Osteocyte (in vitro differentiated cells): Measurements from ENCODE around the gene SERBP1. TPM values are rescaled to one million over a fixed set of nuclear protein-coding genes. Genes with fewer than 3 reads are reported as not detected.

Source experiments
- DNase-seq: peaks from one replicate; pipeline ENCODE4 v3.0.0; 2021; ENCODE audit warnings: mixed read lengths; ENCODE audit not compliant: unreplicated experiment; ENCODE audit errors: extremely low spot score
- H3K27ac Mint-ChIP-seq: one replicate; pipeline ENCODE4 v1.8.0; 2021; ENCODE audit warnings: mild to moderate bottlenecking, mixed read lengths; ENCODE audit not compliant: unreplicated experiment
- H3K27me3 Mint-ChIP-seq: one replicate; pipeline ENCODE4 v1.8.0; 2021; ENCODE audit warnings: mixed read lengths; ENCODE audit not compliant: unreplicated experiment
- H3K36me3 Mint-ChIP-seq: one replicate; pipeline ENCODE4 v1.8.0; 2021; ENCODE audit warnings: mixed read lengths; ENCODE audit not compliant: unreplicated experiment
- H3K4me1 Mint-ChIP-seq: one replicate; pipeline ENCODE4 v1.8.0; 2021; ENCODE audit warnings: mixed read lengths; ENCODE audit not compliant: unreplicated experiment
- H3K4me3 Mint-ChIP-seq: one replicate; pipeline ENCODE4 v1.8.0; 2021; ENCODE audit warnings: mild to moderate bottlenecking, moderate library complexity, mixed read lengths; ENCODE audit not compliant: unreplicated experiment
- H3K9me3 Mint-ChIP-seq: one replicate; pipeline ENCODE4 v1.8.0; 2021; ENCODE audit warnings: mixed read lengths; ENCODE audit not compliant: unreplicated experiment
- long read RNA-seq: library from polyadenylated mRNA; unstranded; transcript quantifications from one replicate; pipeline ENCODE4 v2.0.0, GENCODE V29; 2021
- total RNA-seq: library from RNA; stranded (reverse); gene quantifications from 2 replicates; pipeline ENCODE4 v1.2.1, GENCODE V29; 2021
- TF ChIP-seq, protein P1 (sequence below): fragments of 200-600 bp; sonication (generic); IDR thresholded peaks from 2 replicates; pipeline ENCODE4 v1.5.0; 2021; ENCODE audit warnings: antibody characterized with exemption, mild to moderate bottlenecking, moderate library complexity

Gene SERBP1
- total RNA-seq: 171 and 182 TPM in 2 replicates
- long read RNA-seq, full-length matches to known transcripts: 455 of 511 reads
- long read RNA-seq, partial matches to known transcripts: 29 of 511 reads
- long read RNA-seq, other reads (novel, unspliced or antisense): 27 of 511 reads

DNA sequence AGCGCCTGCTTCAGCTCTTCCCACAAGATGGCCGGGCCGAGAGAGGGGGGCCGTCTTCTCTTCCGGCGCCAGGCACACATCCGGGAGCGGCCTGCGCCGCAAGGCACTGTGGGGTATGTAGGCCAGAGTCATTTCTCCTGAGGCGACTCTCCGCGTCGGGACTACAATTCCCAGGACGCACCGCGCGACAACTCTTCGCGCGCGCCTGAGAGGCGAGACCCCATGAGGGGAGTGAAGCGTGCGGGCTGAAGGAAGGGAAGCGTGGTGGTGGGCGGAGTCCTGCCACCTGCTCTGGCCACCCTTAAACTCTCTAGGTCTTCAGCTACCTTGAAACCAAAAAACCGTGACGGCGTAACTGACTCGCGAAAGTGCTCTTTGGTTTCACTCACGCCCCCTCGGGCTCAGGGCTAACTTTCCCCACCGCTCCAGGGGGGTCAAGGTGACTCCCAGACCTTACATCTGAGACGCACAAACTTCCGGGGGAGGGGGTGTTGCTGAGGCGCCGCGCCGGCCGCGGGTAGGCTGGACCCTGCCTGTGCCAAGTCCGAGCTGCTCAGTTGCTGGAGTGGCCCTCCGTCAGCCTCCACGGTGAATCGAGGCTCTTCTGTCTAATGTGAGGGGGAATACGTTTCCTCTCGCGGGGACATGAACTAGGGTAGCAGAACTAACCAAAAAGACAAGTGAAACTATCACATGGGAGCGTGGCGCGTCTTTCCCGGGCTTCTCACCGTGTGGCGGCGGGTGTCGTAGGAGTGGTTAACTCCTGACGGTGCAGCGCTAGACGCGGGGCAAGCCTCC lies at the start of gene SERBP1:
Gene SERBP1 (minus strand): TSS at position 45 of the 798 bp plus-strand sequence. CDS start 102 bp downstream, outside the sequence.
- Mint-ChIP-seq H3K9me3 (no peaks in the 10 kb centered on the region), H3K4me3 (peak within 1 kb of the TSS; percentile 87), H3K4me1 (peaks cover 54% of the 10 kb centered on the region), H3K36me3 (peaks cover 8% of the 10 kb centered on the region), H3K27ac (peak within 1 kb of the TSS; percentile 98), H3K27me3 (no peaks in the 10 kb centered on the region)
- TF ChIP-seq, protein P1, sequence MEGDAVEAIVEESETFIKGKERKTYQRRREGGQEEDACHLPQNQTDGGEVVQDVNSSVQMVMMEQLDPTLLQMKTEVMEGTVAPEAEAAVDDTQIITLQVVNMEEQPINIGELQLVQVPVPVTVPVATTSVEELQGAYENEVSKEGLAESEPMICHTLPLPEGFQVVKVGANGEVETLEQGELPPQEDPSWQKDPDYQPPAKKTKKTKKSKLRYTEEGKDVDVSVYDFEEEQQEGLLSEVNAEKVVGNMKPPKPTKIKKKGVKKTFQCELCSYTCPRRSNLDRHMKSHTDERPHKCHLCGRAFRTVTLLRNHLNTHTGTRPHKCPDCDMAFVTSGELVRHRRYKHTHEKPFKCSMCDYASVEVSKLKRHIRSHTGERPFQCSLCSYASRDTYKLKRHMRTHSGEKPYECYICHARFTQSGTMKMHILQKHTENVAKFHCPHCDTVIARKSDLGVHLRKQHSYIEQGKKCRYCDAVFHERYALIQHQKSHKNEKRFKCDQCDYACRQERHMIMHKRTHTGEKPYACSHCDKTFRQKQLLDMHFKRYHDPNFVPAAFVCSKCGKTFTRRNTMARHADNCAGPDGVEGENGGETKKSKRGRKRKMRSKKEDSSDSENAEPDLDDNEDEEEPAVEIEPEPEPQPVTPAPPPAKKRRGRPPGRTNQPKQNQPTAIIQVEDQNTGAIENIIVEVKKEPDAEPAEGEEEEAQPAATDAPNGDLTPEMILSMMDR: no peak
- peak; percentile 98 for DNase-seq

DNA sequence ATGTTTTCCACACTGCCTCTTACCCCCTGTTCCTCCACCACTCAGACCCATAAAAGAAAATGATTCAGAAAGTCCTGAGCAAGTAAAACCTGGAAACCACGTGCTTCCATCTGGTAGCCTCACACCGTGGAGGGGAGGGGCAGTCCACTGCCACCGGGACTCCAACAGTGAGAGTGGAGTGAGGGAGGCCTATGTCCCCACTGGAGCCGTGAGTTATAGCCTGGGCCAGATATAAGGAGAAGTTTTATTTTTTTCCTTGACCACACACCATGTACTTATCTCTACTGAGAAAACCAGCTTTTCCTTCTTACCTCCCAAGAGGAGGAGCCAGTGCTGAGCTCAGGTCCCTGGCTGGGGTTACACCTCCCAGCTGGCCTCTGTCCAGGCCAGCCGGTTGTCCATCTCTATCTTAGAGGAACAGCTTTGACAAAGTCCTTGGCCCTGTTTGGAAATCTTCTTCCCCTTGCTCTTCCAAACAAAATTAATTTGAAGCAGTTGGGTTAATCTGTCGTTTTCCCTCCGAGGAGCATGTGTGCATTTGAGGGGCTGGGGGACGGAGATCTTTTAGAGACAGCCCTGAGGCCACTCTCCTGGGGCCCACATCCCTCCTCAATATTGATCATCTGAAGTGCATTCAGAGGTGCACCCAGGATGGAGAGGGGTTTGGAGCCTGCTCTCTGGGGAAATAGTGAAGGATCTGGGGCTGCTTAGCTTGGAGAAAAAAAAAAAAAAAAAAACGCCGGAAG lies 49.1 kb upstream of the SERBP1 start:
- H3K36me3 Mint-ChIP-seq: no peaks in the 10 kb centered on the region
- H3K4me1 Mint-ChIP-seq: peaks cover 1% of the 10 kb centered on the region
- peaks cover 6% of the 10 kb centered on the region for H3K27me3 Mint-ChIP-seq
- DNase-seq: no peak
- TF ChIP-seq, protein P1: no peak
- H3K9me3 Mint-ChIP-seq: no peaks in the 10 kb centered on the region
- no peak overlapping the region for H3K4me3 Mint-ChIP-seq
- no peak overlapping the region for H3K27ac Mint-ChIP-seq

DNA sequence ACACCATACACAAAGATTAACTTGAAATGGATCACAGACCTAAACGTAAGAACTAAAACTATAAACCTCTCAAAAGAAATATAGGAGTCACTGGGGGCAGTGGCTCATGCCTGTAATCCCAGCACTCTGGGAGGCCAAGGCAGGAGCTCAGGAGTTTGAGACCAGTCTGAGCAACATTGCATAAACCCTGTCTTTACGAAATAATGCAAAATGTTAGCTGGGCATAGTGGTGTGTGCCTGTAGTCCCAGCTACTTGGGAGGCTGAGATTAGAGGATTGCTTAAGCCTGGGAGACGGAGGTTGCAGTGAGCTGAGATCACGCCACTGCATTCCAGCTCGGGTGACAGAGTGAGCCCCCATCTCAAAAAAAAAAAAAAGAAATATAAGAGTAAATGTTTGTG lies 46.7 kb upstream of the SERBP1 start:
- no peaks in the 10 kb centered on the region for H3K36me3 Mint-ChIP-seq
- DNase-seq: no peak
- no peak overlapping the region for H3K4me3 Mint-ChIP-seq
- TF ChIP-seq, protein P1: no peak
- peaks cover 6% of the 10 kb centered on the region for H3K27me3 Mint-ChIP-seq
- no peaks in the 10 kb centered on the region for H3K9me3 Mint-ChIP-seq
- H3K27ac Mint-ChIP-seq: no peak overlapping the region
- no peaks in the 10 kb centered on the region for H3K4me1 Mint-ChIP-seq

DNA sequence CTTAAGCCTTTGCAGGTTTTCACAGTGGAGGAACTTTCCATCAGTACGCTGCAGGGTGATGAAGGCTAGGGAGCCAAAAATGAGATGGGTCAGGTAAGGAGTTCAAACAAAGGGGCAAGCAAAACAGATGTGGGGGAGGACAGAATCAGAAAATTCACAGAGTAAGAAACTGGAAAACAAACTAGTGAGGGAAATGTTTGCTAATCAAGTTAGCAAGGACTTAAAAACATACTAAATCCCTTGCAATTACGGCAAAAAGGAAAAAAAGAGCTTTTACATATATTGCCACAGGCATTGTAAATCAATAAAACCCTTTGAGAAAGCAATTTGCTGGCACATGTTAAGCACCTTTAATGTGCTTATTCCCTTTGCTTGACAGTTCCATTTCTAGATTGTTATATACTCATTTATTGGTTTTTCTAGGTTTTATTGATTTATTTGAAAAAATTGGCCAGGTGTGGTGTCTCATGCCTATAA lies 45.8 kb upstream of the SERBP1 start:
- peaks cover 6% of the 10 kb centered on the region for H3K27me3 Mint-ChIP-seq
- H3K36me3 Mint-ChIP-seq: no peaks in the 10 kb centered on the region
- H3K4me3 Mint-ChIP-seq: no peak overlapping the region
- no peak overlapping the region for H3K27ac Mint-ChIP-seq
- TF ChIP-seq, protein P1: no peak
- no peaks in the 10 kb centered on the region for H3K4me1 Mint-ChIP-seq
- no peak for DNase-seq
- H3K9me3 Mint-ChIP-seq: no peaks in the 10 kb centered on the region

DNA sequence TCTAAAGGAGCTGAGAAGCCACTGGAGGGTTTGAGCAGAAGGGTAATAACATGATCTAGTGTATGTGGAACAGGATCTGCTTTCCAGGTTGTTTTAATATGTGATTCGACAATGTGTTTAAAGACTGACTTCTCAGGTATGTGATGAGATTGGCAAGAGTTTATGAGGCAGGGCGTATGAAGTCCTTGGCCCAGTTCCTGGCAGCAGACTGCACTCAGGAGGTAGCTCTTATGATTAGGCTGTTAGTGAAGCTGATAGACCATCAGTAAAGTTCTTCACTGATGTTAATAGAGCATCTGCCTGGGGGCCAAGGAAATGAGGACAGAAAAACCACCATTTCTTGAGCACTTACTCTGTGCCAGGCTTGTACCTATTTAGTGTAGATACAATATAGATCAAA lies 41.9 kb upstream of the SERBP1 start:
- H3K4me1 Mint-ChIP-seq: peaks cover 11% of the 10 kb centered on the region
- no peak for DNase-seq
- no peak overlapping the region for H3K27ac Mint-ChIP-seq
- H3K4me3 Mint-ChIP-seq: no peak overlapping the region
- H3K36me3 Mint-ChIP-seq: no peaks in the 10 kb centered on the region
- H3K9me3 Mint-ChIP-seq: no peaks in the 10 kb centered on the region
- TF ChIP-seq, protein P1: no peak
- peaks cover 6% of the 10 kb centered on the region for H3K27me3 Mint-ChIP-seq
